GM18868 (cell line): ENCODE data around the gene CIAO1.
"Not testable (repeated sequence)": the region's sequence is repeated elsewhere in the genome, so short reads cannot be mapped to it uniquely, and the experiment has no call there.

ENCODE experiments used
- ATAC-seq: cut with Tn5 transposase; IDR thresholded peaks from one replicate; pipeline ENCODE4 v1.9.1; 2021; ENCODE audit warnings: mild to moderate bottlenecking, moderate library complexity; ENCODE audit not compliant: unreplicated experiment

CIAO1 gene

GRCh38 chr2:96265840-96266679 is at the start of gene CIAO1, which contains the start of gene TMEM127:
CIAO1 (plus strand) TSS chr2:96266225; CDS start chr2:96266351, 126 bp downstream.
TMEM127 (minus strand) TSS chr2:96265997; CDS start chr2:96265381, 616 bp downstream.
- ATAC-seq = peak; percentile 91

GRCh38 chr2:96218508-96219131 is 47.4 kb upstream of the CIAO1 start:
- ATAC-seq = no peak

- not testable (repeated sequence) for ATAC-seq
These were observed 46.1 kb upstream of the CIAO1 start for GRCh38 chr2:96219959-96220358.

GRCh38 chr2:96221106-96221505 is 44.9 kb upstream of the CIAO1 start:
- ATAC-seq = not testable (repeated sequence)

- peak; percentile 92 for ATAC-seq
These were observed 41.0 kb upstream of the CIAO1 start for GRCh38 chr2:96225016-96225533.

GRCh38 chr2:96231316-96231715 is 34.7 kb upstream of the CIAO1 start:
- no peak for ATAC-seq

- no peak for ATAC-seq
These were observed 32.6 kb upstream of the CIAO1 start for GRCh38 chr2:96233436-96233835.

- ATAC-seq = peak; percentile 91
These were observed 32.1 kb upstream of the CIAO1 start for GRCh38 chr2:96233880-96234316.

- ATAC-seq = no peak
These were observed 29.1 kb upstream of the CIAO1 start for GRCh38 chr2:96236882-96237281.

GRCh38 chr2:96238266-96238665 is 27.8 kb upstream of the CIAO1 start:
- no peak for ATAC-seq

- no peak for ATAC-seq
These were observed 26.9 kb upstream of the CIAO1 start for GRCh38 chr2:96239091-96239490.

- no peak for ATAC-seq
These were observed 26.2 kb upstream of the CIAO1 start for GRCh38 chr2:96239745-96240264.

GRCh38 chr2:96240341-96241038 is 25.5 kb upstream of the CIAO1 start:
- no peak for ATAC-seq

GRCh38 chr2:96241227-96241626 is 24.8 kb upstream of the CIAO1 start:
- ATAC-seq = no peak

- peak; percentile 92 for ATAC-seq
These were observed 24.0 kb upstream of the CIAO1 start for GRCh38 chr2:96241900-96242611.

- ATAC-seq = no peak
These were observed 22.2 kb upstream of the CIAO1 start for GRCh38 chr2:96243843-96244242.

- ATAC-seq = no peak
These were observed 20.2 kb upstream of the CIAO1 start for GRCh38 chr2:96245609-96246390.

- ATAC-seq = no peak
These were observed 19.0 kb upstream of the CIAO1 start for GRCh38 chr2:96247009-96247408.

- no peak for ATAC-seq
These were observed 18.1 kb upstream of the CIAO1 start for GRCh38 chr2:96247896-96248295.

- ATAC-seq = no peak
These were observed 17.4 kb upstream of the CIAO1 start for GRCh38 chr2:96248624-96249023.
